HepG2 (cell line): ENCODE results near the gene CDK6.

Experiments
- AGO2 ChIP-seq: fragments of 200-400 bp; formaldehyde crosslinking; optimal IDR thresholded peaks from 2 replicates; pipeline ENCODE3; 2017; ENCODE audit warnings: mild to moderate bottlenecking, low read depth, low read length, moderate library complexity
- CC2D1A ChIP-seq: sonication (generic); formaldehyde crosslinking; IDR thresholded peaks from 2 replicates; pipeline ENCODE4 v1.8.1; 2023; ENCODE audit warnings: mild to moderate bottlenecking, missing genetic modification reagents
- CTCF ChIP-seq: sonication (generic); formaldehyde crosslinking; IDR thresholded peaks from 2 replicates; pipeline ENCODE4 v1.5.0; 2020; ENCODE audit warnings: mild to moderate bottlenecking, missing genetic modification reagents, moderate library complexity
- FOXJ3 ChIP-seq: sonication (generic); formaldehyde crosslinking; IDR thresholded peaks from 2 replicates; pipeline ENCODE4 v1.4.0; 2020; ENCODE audit warnings: missing genetic modification reagents, mild to moderate bottlenecking, borderline replicate concordance
- FOXK2 ChIP-seq: fragments of 450-650 bp; IDR thresholded peaks from 2 replicates; pipeline ENCODE4 v1.6.1; 2016
- MEIS2 ChIP-seq: sonication (generic); formaldehyde crosslinking; IDR thresholded peaks from 2 replicates; pipeline ENCODE4 v1.9.0; 2021; ENCODE audit warnings: mild to moderate bottlenecking, missing genetic modification reagents
- NFE2L1 ChIP-seq: sonication (generic); formaldehyde crosslinking; IDR thresholded peaks from 2 replicates; pipeline ENCODE4 v1.4.0; 2020; ENCODE audit warnings: missing genetic modification reagents, mild to moderate bottlenecking, borderline replicate concordance
- NR1H2 ChIP-seq: sonication (generic); formaldehyde crosslinking; IDR thresholded peaks from 2 replicates; pipeline ENCODE4 v1.8.1; 2022; ENCODE audit warnings: low read depth, missing genetic modification reagents, borderline replicate concordance
- PRDM4 ChIP-seq: sonication (generic); formaldehyde crosslinking; IDR thresholded peaks from 2 replicates; pipeline ENCODE4 v1.9.0; 2021; ENCODE audit warnings: missing genetic modification reagents, borderline replicate concordance
- ZFX ChIP-seq: sonication (generic); formaldehyde crosslinking; IDR thresholded peaks from 2 replicates; pipeline ENCODE4 v1.4.0; 2020; ENCODE audit warnings: mild to moderate bottlenecking, low read depth, missing genetic modification reagents, moderate library complexity
- ZNF138 ChIP-seq: sonication (generic); formaldehyde crosslinking; IDR thresholded peaks from 2 replicates; pipeline ENCODE4 v1.5.0; 2020; ENCODE audit warnings: mild to moderate bottlenecking, low read depth, missing genetic modification reagents
- ZSCAN5A ChIP-seq: sonication (generic); formaldehyde crosslinking; IDR thresholded peaks from 2 replicates; pipeline ENCODE4 v1.8.0; 2022; ENCODE audit warnings: mild to moderate bottlenecking, missing genetic modification reagents, borderline replicate concordance

GRCh38 chr7:92693519-92693918 lies 142.9 kb downstream of the CDK6 start:
- TF ChIP-seq AGO2 (no peak), PRDM4 (CRISPR knock-in tag) (no peak), ZFX (CRISPR knock-in tag) (no peak), MEIS2 (CRISPR knock-in tag) (no peak), FOXJ3 (CRISPR knock-in tag) (no peak), CC2D1A (CRISPR knock-in tag) (no peak), ZSCAN5A (CRISPR knock-in tag) (no peak), CTCF (CRISPR knock-in tag) (no peak), NFE2L1 (CRISPR knock-in tag) (no peak), FOXK2 (no peak), NR1H2 (no peak), ZNF138 (CRISPR knock-in tag) (no peak)
